Suprapubic skin (tissue), 4 donors: Measurements from ENCODE around the gene PRKCQ. TPM values are rescaled to one million over a fixed set of nuclear protein-coding genes. Genes with fewer than 3 reads are reported as not detected.

ENCODE experiments used
- DNase-seq, 2 donors: peaks; one replicate each; pipeline ENCODE4 v3.0.0-alpha.2; 2019; ENCODE audit warnings: low spot score in 2 of 2
- H3K27ac ChIP-seq: fragments of 200-600 bp; sonication (generic); one replicate; pipeline ENCODE4 v1.5.1; 2019
- H3K27me3 ChIP-seq: fragments of 200-600 bp; sonication (generic); one replicate; pipeline ENCODE4 v1.5.1; 2019
- H3K36me3 ChIP-seq: fragments of 200-600 bp; sonication (generic); one replicate; pipeline ENCODE4 v1.5.1; 2019
- H3K4me1 ChIP-seq: fragments of 200-600 bp; sonication (generic); one replicate; pipeline ENCODE4 v1.5.1; 2019
- H3K4me3 ChIP-seq: fragments of 200-600 bp; sonication (generic); one replicate; pipeline ENCODE4 v1.5.1; 2019; ENCODE audit warnings: mild to moderate bottlenecking
- H3K9me3 ChIP-seq: fragments of 200-600 bp; sonication (generic); one replicate; pipeline ENCODE4 v1.5.1; 2019
- CTCF ChIP-seq, 2 donors: fragments of 200-600 bp in 1 of 2; fragments of 450-650 bp in 1 of 2; sonication (generic) in 1 of 2; IDR thresholded peaks; one replicate each; pipeline ENCODE4 v1.5.1; 2016 to 2019; ENCODE audit warnings: antibody characterized with exemption in 2 of 2, mild to moderate bottlenecking in 1 of 2, moderate library complexity in 1 of 2
- EP300 ChIP-seq: sonication (generic); formaldehyde crosslinking; IDR thresholded peaks from one replicate; pipeline ENCODE4 v1.6.1; 2017; ENCODE audit warnings: antibody characterized with exemption
- POLR2A ChIP-seq, 2 donors: fragments of 450-650 bp; IDR thresholded peaks; one replicate each; pipeline ENCODE4 v1.6.1; 2017; ENCODE audit warnings: antibody characterized with exemption in 2 of 2, mild to moderate bottlenecking in 2 of 2, moderate library complexity in 2 of 2
- POLR2AphosphoS5 ChIP-seq, 3 donors: sonication (generic); formaldehyde crosslinking; IDR thresholded peaks; one replicate each; pipeline ENCODE4 v1.6.1; 2017; ENCODE audit warnings: antibody characterized with exemption in 3 of 3
- WGBS: methylation state at CpG from one replicate; pipeline ENCODE4 v1.1.5; 2018; 5-methylcytosine and 5-hydroxymethylcytosine counted together
- total RNA-seq, 4 donors: library from RNA; depleted of rRNA; stranded (reverse); fragments of >200 nt; gene quantifications; one replicate each; pipeline ENCODE4 v1.1.0, GENCODE V29; 2016

Gene PRKCQ
- total RNA-seq, 4 donors from 2014 or later, result 0.51 to 1.0 TPM; not detected in 2

- Histone ChIP-seq H3K27me3 (peaks cover 10% of the 10 kb centered on the region), H3K9me3 (no peaks in the 10 kb centered on the region), H3K4me3 (no peak overlapping the region), H3K27ac (no peak overlapping the region), H3K36me3 (no peaks in the 10 kb centered on the region), H3K4me1 (no peaks in the 10 kb centered on the region)
- no peak for TF ChIP-seq POLR2AphosphoS5 (IDR thresholded peaks at IDR 0.05)
- no peak for TF ChIP-seq CTCF (IDR thresholded peaks at IDR 0.05)
- TF ChIP-seq EP300, result no peak
- no peak for TF ChIP-seq POLR2A (IDR thresholded peaks at IDR 0.05)
- 43% methylated on average over 4 of the region's 4 CpGs for WGBS
- no peak for DNase-seq
These were observed 14.5 kb downstream of the PRKCQ start for GRCh38 chr10:6565588-6565987.

- Histone ChIP-seq H3K4me3 (no peak overlapping the region), H3K27me3 (peaks cover 10% of the 10 kb centered on the region), H3K9me3 (no peaks in the 10 kb centered on the region), H3K36me3 (no peaks in the 10 kb centered on the region), H3K27ac (no peak overlapping the region), H3K4me1 (no peaks in the 10 kb centered on the region)
- 70% methylated on average over 5 of the region's 5 CpGs for WGBS
- DNase-seq, result no peak
- no peak for TF ChIP-seq POLR2AphosphoS5 (IDR thresholded peaks at IDR 0.05)
- no peak for TF ChIP-seq EP300
- no peak for TF ChIP-seq CTCF (IDR thresholded peaks at IDR 0.05)
- no peak for TF ChIP-seq POLR2A (IDR thresholded peaks at IDR 0.05)
These were observed 15.7 kb downstream of the PRKCQ start for GRCh38 chr10:6564367-6564766.

GRCh38 chr10:6563731-6564130, 16.3 kb downstream of the PRKCQ start:
- no peak for DNase-seq
- Histone ChIP-seq H3K4me1 (no peaks in the 10 kb centered on the region), H3K4me3 (no peak overlapping the region), H3K36me3 (no peaks in the 10 kb centered on the region), H3K27ac (no peak overlapping the region), H3K27me3 (peaks cover 10% of the 10 kb centered on the region), H3K9me3 (no peaks in the 10 kb centered on the region)
- 66% methylated on average over 6 of the region's 6 CpGs for WGBS
- TF ChIP-seq CTCF (IDR thresholded peaks at IDR 0.05), result no peak

GRCh38 chr10:6563075-6563474, 17.0 kb downstream of the PRKCQ start:
- Histone ChIP-seq H3K27me3 (peaks cover 10% of the 10 kb centered on the region), H3K27ac (no peak overlapping the region), H3K4me3 (no peak overlapping the region), H3K9me3 (no peaks in the 10 kb centered on the region), H3K36me3 (no peaks in the 10 kb centered on the region), H3K4me1 (no peaks in the 10 kb centered on the region)
- DNase-seq, result no peak
- WGBS, result 84% methylated on average over 7 of the region's 7 CpGs
- TF ChIP-seq EP300 (no peak), POLR2AphosphoS5 (IDR thresholded peaks at IDR 0.05) (no peak), CTCF (IDR thresholded peaks at IDR 0.05) (no peak), POLR2A (IDR thresholded peaks at IDR 0.05) (no peak)

- Histone ChIP-seq H3K4me1 (no peaks in the 10 kb centered on the region), H3K4me3 (no peak overlapping the region), H3K9me3 (no peaks in the 10 kb centered on the region), H3K27ac (no peak overlapping the region), H3K27me3 (peaks cover 10% of the 10 kb centered on the region), H3K36me3 (no peaks in the 10 kb centered on the region)
- DNase-seq, result no peak
- WGBS, result 75% methylated on average over 7 of the region's 7 CpGs
- no peak for TF ChIP-seq CTCF (IDR thresholded peaks at IDR 0.05)
- TF ChIP-seq POLR2A (IDR thresholded peaks at IDR 0.05), result no peak
- TF ChIP-seq EP300, result no peak
- TF ChIP-seq POLR2AphosphoS5 (IDR thresholded peaks at IDR 0.05), result no peak
These were observed 17.9 kb downstream of the PRKCQ start for GRCh38 chr10:6562221-6562620.
